GM03348 (cell line): Measurements from ENCODE around the gene OR7C2.

ENCODE experiments used
- DNase-seq: peaks from one replicate; pipeline ENCODE4 v3.0.0; 2012; ENCODE audit warnings: low spot score

OR7C2 gene

DNA sequence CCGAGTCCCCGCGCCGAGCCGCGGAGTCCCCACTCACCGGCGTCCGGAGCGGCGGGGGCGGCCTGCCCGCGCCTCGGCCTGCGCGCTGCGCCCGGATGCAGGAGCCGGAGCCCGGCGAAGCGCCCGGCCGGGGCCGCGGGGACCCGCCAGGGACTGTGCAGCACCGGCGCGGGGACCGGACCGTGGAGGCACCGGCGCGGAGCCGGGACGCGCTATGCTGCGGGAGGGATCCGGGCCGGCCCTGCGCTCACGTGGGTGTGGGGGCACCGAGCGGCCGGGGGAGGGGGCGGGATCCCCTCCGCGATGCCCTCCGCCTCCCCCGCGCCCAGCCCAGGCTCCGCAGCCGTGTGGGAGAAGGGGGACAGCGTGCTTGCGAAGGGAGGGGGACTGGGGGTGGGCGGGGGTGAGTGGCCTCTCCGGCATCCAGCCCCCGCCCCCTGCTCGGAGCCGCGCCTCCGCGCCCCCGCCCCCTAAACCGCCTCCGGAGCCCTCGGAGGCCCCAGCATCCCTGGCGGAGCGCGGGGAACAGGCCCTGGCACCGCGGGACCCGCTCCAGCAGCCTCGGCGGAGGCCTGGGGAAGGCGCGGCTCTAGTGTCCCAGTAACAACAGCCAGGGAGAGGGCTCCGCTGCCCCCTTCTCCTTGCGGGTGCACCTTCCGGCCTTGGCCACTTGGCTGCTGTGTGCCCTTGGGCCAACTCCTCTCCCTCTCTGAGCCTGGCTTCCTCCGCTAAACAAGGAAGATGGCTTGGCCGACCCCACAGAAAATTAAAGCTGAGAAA is 38.4 kb downstream of the OR7C2 start, which contains the start of gene SLC1A6:
SLC1A6 (minus strand) TSS at position 389 of the 780 bp plus-strand sequence. CDS start 6,954 bp downstream, outside the sequence.
- no peak for DNase-seq

DNA sequence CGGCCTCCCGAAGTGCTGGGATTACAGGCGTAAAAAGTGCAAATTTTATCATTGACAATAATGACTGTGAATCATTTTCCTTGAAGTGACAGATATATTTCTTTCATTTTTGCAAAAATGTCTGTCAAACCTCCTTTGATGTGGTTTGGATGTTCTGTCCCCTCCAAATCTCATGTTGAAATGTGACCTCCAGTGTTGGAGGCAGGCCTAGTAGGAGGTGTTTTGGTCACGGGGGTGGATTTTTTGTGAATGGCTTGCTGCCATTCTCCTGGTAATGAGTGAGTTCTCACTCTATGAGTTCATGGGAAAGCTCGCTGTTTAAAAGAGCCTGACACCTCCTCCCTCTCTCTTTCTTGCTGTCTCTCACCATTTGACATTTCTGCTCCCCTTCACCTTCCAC is 43.8 kb downstream of the OR7C2 start:
- DNase-seq = no peak
